GM19043 (cell line): ENCODE results near the gene EGFLAM.

ENCODE experiments used
- ATAC-seq: cut with Tn5 transposase; IDR thresholded peaks from one replicate; pipeline ENCODE4 v1.9.1; 2021; ENCODE audit warnings: low read depth; ENCODE audit not compliant: unreplicated experiment

Gene EGFLAM

GRCh38 chr5:38370358-38371100 is 112.2 kb downstream of the EGFLAM start:
- no peak for ATAC-seq

- no peak for ATAC-seq
These were observed 113.2 kb downstream of the EGFLAM start for GRCh38 chr5:38371596-38371995.

GRCh38 chr5:38373743-38374142 is 115.4 kb downstream of the EGFLAM start:
- ATAC-seq = no peak

GRCh38 chr5:38375423-38375822 is 117.1 kb downstream of the EGFLAM start:
- ATAC-seq = no peak

- ATAC-seq = no peak
These were observed 118.0 kb downstream of the EGFLAM start for GRCh38 chr5:38376404-38376803.

- no peak for ATAC-seq
These were observed 120.2 kb downstream of the EGFLAM start for GRCh38 chr5:38378579-38378978.

- no peak for ATAC-seq
These were observed 121.1 kb downstream of the EGFLAM start for GRCh38 chr5:38379350-38379937.

- ATAC-seq = no peak
These were observed 122.2 kb downstream of the EGFLAM start for GRCh38 chr5:38380537-38380936.

- ATAC-seq = no peak
These were observed 123.0 kb downstream of the EGFLAM start for GRCh38 chr5:38381361-38381760.

GRCh38 chr5:38382898-38383297 is 124.5 kb downstream of the EGFLAM start:
- peak; percentile 94 for ATAC-seq

- no peak for ATAC-seq
These were observed 125.3 kb downstream of the EGFLAM start for GRCh38 chr5:38383701-38384100.

- ATAC-seq = no peak
These were observed 126.0 kb downstream of the EGFLAM start for GRCh38 chr5:38384396-38384795.

GRCh38 chr5:38387161-38387560 is 128.8 kb downstream of the EGFLAM start:
- ATAC-seq = no peak

GRCh38 chr5:38393636-38394035 is 135.3 kb downstream of the EGFLAM start:
- no peak for ATAC-seq

GRCh38 chr5:38396766-38397165 is 138.4 kb downstream of the EGFLAM start:
- ATAC-seq = no peak

- ATAC-seq = no peak
These were observed 142.0 kb downstream of the EGFLAM start for GRCh38 chr5:38400365-38400764.

GRCh38 chr5:38401145-38401544 is 142.8 kb downstream of the EGFLAM start:
- no peak for ATAC-seq

- ATAC-seq = no peak
These were observed 145.0 kb downstream of the EGFLAM start for GRCh38 chr5:38403406-38403805.

- no peak for ATAC-seq
These were observed 145.7 kb downstream of the EGFLAM start for GRCh38 chr5:38403877-38404635.

GRCh38 chr5:38404667-38405276 is 146.4 kb downstream of the EGFLAM start:
- ATAC-seq = no peak
